Smooth muscle cell (in vitro differentiated cells): ENCODE measurements around the gene GRIK2. TPM values are rescaled to one million over a fixed set of nuclear protein-coding genes. Genes with fewer than 3 reads are reported as not detected.

ENCODE experiments used
- DNase-seq: peaks from one replicate; lab custom pipeline; 2025; ENCODE audit not compliant: unreplicated experiment; lab: John Stamatoyannopoulos, UW
- H2AFZ ChIP-seq: fragments of 200-600 bp; sonication (generic); 2 replicates; pipeline ENCODE4 v1.6.0; 2016; ENCODE audit warnings: antibody characterized with exemption, low read depth, mild to moderate bottlenecking
- H3F3A ChIP-seq: fragments of 200-600 bp; sonication (generic); 2 replicates; pipeline ENCODE4 v1.6.0; 2017; ENCODE audit warnings: antibody characterized with exemption, low read depth
- H3K27ac ChIP-seq: fragments of 200-600 bp; sonication (generic); 2 replicates; pipeline ENCODE4 v1.5.1; 2016; ENCODE audit warnings: low read depth, mild to moderate bottlenecking
- H3K27me3 ChIP-seq: fragments of 200-600 bp; sonication (generic); 2 replicates; pipeline ENCODE4 v1.6.1; 2016; ENCODE audit warnings: low read depth, mild to moderate bottlenecking
- H3K36me3 ChIP-seq: fragments of 200-600 bp; sonication (generic); 2 replicates; pipeline ENCODE4 v1.5.1; 2016; ENCODE audit warnings: low read depth
- H3K4me1 ChIP-seq: fragments of 200-600 bp; sonication (generic); 2 replicates; pipeline ENCODE4 v1.5.1; 2016; ENCODE audit warnings: low read depth
- H3K4me2 ChIP-seq: fragments of 200-600 bp; sonication (generic); 2 replicates; pipeline ENCODE4 v1.6.0; 2016; ENCODE audit warnings: mild to moderate bottlenecking
- H3K4me3 ChIP-seq: fragments of 200-600 bp; sonication (generic); 2 replicates; pipeline ENCODE4 v1.5.1; 2016; ENCODE audit warnings: mild to moderate bottlenecking
- H3K79me2 ChIP-seq: fragments of 200-600 bp; sonication (generic); 2 replicates; pipeline ENCODE4 v1.6.0; 2016; ENCODE audit warnings: low read depth, mild to moderate bottlenecking
- H3K9ac ChIP-seq: fragments of 200-600 bp; sonication (generic); 2 replicates; pipeline ENCODE4 v1.6.0; 2016; ENCODE audit warnings: low read depth
- H3K9me3 ChIP-seq: fragments of 200-600 bp; sonication (generic); replicated peaks from 2 replicates; pipeline ENCODE4 v1.5.1; 2016; ENCODE audit warnings: low read depth
- H4K20me1 ChIP-seq: fragments of 200-600 bp; sonication (generic); 2 replicates; pipeline ENCODE4 v1.6.0; 2016; ENCODE audit warnings: low read depth
- CTCF ChIP-seq: fragments of 200-600 bp; sonication (generic); IDR thresholded peaks from 2 replicates; pipeline ENCODE4 v1.5.1; 2017; ENCODE audit warnings: borderline replicate concordance, mild to moderate bottlenecking, antibody characterized with exemption; ENCODE audit not compliant: insufficient read depth, poor library complexity, severe bottlenecking
- WGBS: methylation state at CpG from one replicate; pipeline ENCODE4 v1.1.7; 2016; ENCODE audit warnings: low lambda C conversion rate; 5-methylcytosine and 5-hydroxymethylcytosine counted together
- polyA plus RNA-seq: library from polyadenylated mRNA; unstranded; fragments of >200 nt; fragmentation: Nextera tagmentation; extraction: Ambion mirVana; gene quantifications from 2 replicates; pipeline ENCODE4 v1.2.1, GENCODE V29; 2016
- total RNA-seq: library from RNA; depleted of rRNA; stranded (reverse); fragments of >200 nt; gene quantifications from 2 replicates; pipeline ENCODE4 v1.2.3, GENCODE V29; 2014

GRIK2 gene
- total and polyA plus RNA-seq, 2 experiments from 2014 or later = 10.0 to 23.6 TPM

GRCh38 chr6:102051720-102052119 lies 658.2 kb downstream of the GRIK2 start:
- WGBS = 87% methylated on average over 1 of the region's 1 CpG
- Histone ChIP-seq H3K9me3 (no peaks in the 10 kb centered on the region), H3K9ac (no peak overlapping the region), H2AFZ (no peak overlapping the region), H3K27ac (no peak overlapping the region), H3K79me2 (no peaks in the 10 kb centered on the region), H3K36me3 (no peaks in the 10 kb centered on the region), H3K27me3 (no peaks in the 10 kb centered on the region), H3F3A (no peaks in the 10 kb centered on the region), H3K4me1 (no peaks in the 10 kb centered on the region), H4K20me1 (no peaks in the 10 kb centered on the region), H3K4me2 (no peak overlapping the region), H3K4me3 (no peak overlapping the region)
- TF ChIP-seq CTCF = no peak
- DNase-seq = no peak

GRCh38 chr6:102064142-102064541 lies 670.6 kb downstream of the GRIK2 start:
- no peak overlapping the region for H3K4me3 ChIP-seq
- H3K79me2 ChIP-seq = no peaks in the 10 kb centered on the region
- H2AFZ ChIP-seq = no peak overlapping the region
- H3K27me3 ChIP-seq = no peaks in the 10 kb centered on the region
- no peaks in the 10 kb centered on the region for H3K36me3 ChIP-seq
- H3F3A ChIP-seq = no peaks in the 10 kb centered on the region
- no peak for DNase-seq
- TF ChIP-seq CTCF = no peak
- no peak overlapping the region for H3K9ac ChIP-seq
- no peaks in the 10 kb centered on the region for H3K4me1 ChIP-seq
- no peak overlapping the region for H3K27ac ChIP-seq
- H3K4me2 ChIP-seq = no peak overlapping the region
- H3K9me3 ChIP-seq = no peaks in the 10 kb centered on the region
- no peaks in the 10 kb centered on the region for H4K20me1 ChIP-seq
- WGBS = 68% methylated on average over 1 of the region's 1 CpG

- H3K4me3 ChIP-seq = no peak overlapping the region
- H3F3A ChIP-seq = no peaks in the 10 kb centered on the region
- WGBS = 86% methylated on average over 1 of the region's 1 CpG
- no peak overlapping the region for H3K4me2 ChIP-seq
- H3K36me3 ChIP-seq = no peaks in the 10 kb centered on the region
- no peak overlapping the region for H3K9ac ChIP-seq
- no peak for DNase-seq
- no peak overlapping the region for H3K27ac ChIP-seq
- H3K9me3 ChIP-seq = no peaks in the 10 kb centered on the region
- H2AFZ ChIP-seq = no peak overlapping the region
- no peak for TF ChIP-seq CTCF
- no peaks in the 10 kb centered on the region for H3K4me1 ChIP-seq
- no peaks in the 10 kb centered on the region for H3K79me2 ChIP-seq
- no peaks in the 10 kb centered on the region for H3K27me3 ChIP-seq
- no peaks in the 10 kb centered on the region for H4K20me1 ChIP-seq
These were observed 672.8 kb downstream of the GRIK2 start for GRCh38 chr6:102066301-102066700.

- WGBS = 90% methylated on average over 7 of the region's 7 CpGs
- H3K79me2 ChIP-seq = no peaks in the 10 kb centered on the region
- no peak for TF ChIP-seq CTCF
- no peaks in the 10 kb centered on the region for H3F3A ChIP-seq
- H3K4me1 ChIP-seq = no peaks in the 10 kb centered on the region
- no peaks in the 10 kb centered on the region for H3K27me3 ChIP-seq
- H4K20me1 ChIP-seq = no peaks in the 10 kb centered on the region
- no peaks in the 10 kb centered on the region for H3K9me3 ChIP-seq
- H3K36me3 ChIP-seq = no peaks in the 10 kb centered on the region
- H3K4me3 ChIP-seq = no peak overlapping the region
- H3K9ac ChIP-seq = no peak overlapping the region
- DNase-seq = no peak
- no peak overlapping the region for H3K4me2 ChIP-seq
- H3K27ac ChIP-seq = no peak overlapping the region
- no peak overlapping the region for H2AFZ ChIP-seq
These were observed 674.9 kb downstream of the GRIK2 start for GRCh38 chr6:102068349-102068929.
